Ascending aorta (tissue), 2 donors: ENCODE results near the gene PRDM5. TPM values are rescaled to one million over a fixed set of nuclear protein-coding genes. Genes with fewer than 3 reads are reported as not detected.

Experiments used
- DNase-seq, 2 donors: peaks; one replicate each; pipeline ENCODE4 v3.0.0-alpha.2; 2019; ENCODE audit warnings: low spot score in 2 of 2
- H3K27ac ChIP-seq, 2 donors: fragments of 200-600 bp; sonication (generic); one replicate each; pipeline ENCODE4 v1.5.1; 2016 to 2017; ENCODE audit warnings: mild to moderate bottlenecking in 1 of 2
- H3K27me3 ChIP-seq: fragments of 200-600 bp; sonication (generic); one replicate; pipeline ENCODE4 v1.5.1; 2017
- H3K36me3 ChIP-seq, 2 donors: fragments of 200-600 bp; sonication (generic); one replicate each; pipeline ENCODE4 v1.5.1; 2016
- H3K4me1 ChIP-seq, 2 donors: fragments of 200-600 bp; sonication (generic); one replicate each; pipeline ENCODE4 v1.5.1; 2016 to 2017; ENCODE audit warnings: mild to moderate bottlenecking in 1 of 2
- H3K4me3 ChIP-seq, 2 donors: fragments of 200-600 bp; sonication (generic); one replicate each; pipeline ENCODE4 v1.5.1; 2016 to 2017; ENCODE audit warnings: mild to moderate bottlenecking in 1 of 2
- H3K9me3 ChIP-seq, 2 donors: fragments of 200-600 bp; sonication (generic); one replicate each; pipeline ENCODE4 v1.5.1; 2016
- intact Hi-C: fragments of 100-400 bp; cut with DNase I; formaldehyde crosslinking; loops from one replicate; pipeline ENCODE4 v1.15.1; 2023
- total RNA-seq: library from RNA; depleted of rRNA; stranded (reverse); fragments of >200 nt; gene quantifications from one replicate; pipeline ENCODE4 v1.1.0, GENCODE V29; 2016
- TF ChIP-seq, protein P1 (sequence below), 3 experiments: fragments of 200-600 bp in 2 of 3; fragments of 450-650 bp in 1 of 3; sonication (generic) in 2 of 3; IDR thresholded peaks; one replicate each; pipeline ENCODE4 v1.5.1; 2016 to 2019; ENCODE audit warnings: antibody characterized with exemption in 3 of 3, mild to moderate bottlenecking in 1 of 3, moderate library complexity in 1 of 3

Gene PRDM5
- total RNA-seq, 1 donor from 2014 or later: 14.9 TPM

DNA sequence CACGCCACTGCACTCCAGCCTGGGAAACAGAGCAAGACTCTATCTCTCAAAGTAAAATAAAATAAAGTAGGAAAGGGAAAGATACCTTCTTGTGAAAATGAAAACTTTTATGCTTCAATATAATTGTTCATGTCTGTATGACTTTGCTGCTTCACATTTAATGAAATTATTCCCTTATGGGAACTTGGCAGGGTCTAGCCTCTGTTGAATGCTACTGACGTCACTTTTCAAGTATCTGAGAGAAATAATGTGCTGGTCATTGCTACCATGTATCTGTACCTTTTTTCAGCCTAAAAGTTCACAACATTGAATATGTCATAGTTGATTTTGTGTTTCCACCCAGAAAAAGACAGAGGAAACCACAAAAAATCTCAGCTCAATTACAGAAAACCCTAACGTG, 65.2 kb downstream of the PRDM5 start:
- no peak overlapping the region for H3K27ac ChIP-seq
- intact Hi-C loops: no loop called here
- TF ChIP-seq, protein P1, sequence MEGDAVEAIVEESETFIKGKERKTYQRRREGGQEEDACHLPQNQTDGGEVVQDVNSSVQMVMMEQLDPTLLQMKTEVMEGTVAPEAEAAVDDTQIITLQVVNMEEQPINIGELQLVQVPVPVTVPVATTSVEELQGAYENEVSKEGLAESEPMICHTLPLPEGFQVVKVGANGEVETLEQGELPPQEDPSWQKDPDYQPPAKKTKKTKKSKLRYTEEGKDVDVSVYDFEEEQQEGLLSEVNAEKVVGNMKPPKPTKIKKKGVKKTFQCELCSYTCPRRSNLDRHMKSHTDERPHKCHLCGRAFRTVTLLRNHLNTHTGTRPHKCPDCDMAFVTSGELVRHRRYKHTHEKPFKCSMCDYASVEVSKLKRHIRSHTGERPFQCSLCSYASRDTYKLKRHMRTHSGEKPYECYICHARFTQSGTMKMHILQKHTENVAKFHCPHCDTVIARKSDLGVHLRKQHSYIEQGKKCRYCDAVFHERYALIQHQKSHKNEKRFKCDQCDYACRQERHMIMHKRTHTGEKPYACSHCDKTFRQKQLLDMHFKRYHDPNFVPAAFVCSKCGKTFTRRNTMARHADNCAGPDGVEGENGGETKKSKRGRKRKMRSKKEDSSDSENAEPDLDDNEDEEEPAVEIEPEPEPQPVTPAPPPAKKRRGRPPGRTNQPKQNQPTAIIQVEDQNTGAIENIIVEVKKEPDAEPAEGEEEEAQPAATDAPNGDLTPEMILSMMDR (IDR thresholded peaks at IDR 0.05): no peak
- no peak for DNase-seq
- no peak overlapping the region for H3K4me3 ChIP-seq
- no peaks in the 10 kb centered on the region for H3K27me3 ChIP-seq
- H3K36me3 ChIP-seq: no peaks in the 10 kb centered on the region
- H3K4me1 ChIP-seq: no peaks in the 10 kb centered on the region
- H3K9me3 ChIP-seq: no peaks in the 10 kb centered on the region

- Histone ChIP-seq H3K4me3 (no peak overlapping the region), H3K27ac (no peak overlapping the region), H3K9me3 (no peaks in the 10 kb centered on the region), H3K4me1 (no peaks in the 10 kb centered on the region), H3K36me3 (no peaks in the 10 kb centered on the region), H3K27me3 (no peaks in the 10 kb centered on the region)
- TF ChIP-seq, protein P1 (IDR thresholded peaks at IDR 0.05): no peak
- intact Hi-C loops: no loop called here
- DNase-seq: no peak
These were observed 66.2 kb downstream of the PRDM5 start for GRCh38 chr4:120856294-120856693.

DNA sequence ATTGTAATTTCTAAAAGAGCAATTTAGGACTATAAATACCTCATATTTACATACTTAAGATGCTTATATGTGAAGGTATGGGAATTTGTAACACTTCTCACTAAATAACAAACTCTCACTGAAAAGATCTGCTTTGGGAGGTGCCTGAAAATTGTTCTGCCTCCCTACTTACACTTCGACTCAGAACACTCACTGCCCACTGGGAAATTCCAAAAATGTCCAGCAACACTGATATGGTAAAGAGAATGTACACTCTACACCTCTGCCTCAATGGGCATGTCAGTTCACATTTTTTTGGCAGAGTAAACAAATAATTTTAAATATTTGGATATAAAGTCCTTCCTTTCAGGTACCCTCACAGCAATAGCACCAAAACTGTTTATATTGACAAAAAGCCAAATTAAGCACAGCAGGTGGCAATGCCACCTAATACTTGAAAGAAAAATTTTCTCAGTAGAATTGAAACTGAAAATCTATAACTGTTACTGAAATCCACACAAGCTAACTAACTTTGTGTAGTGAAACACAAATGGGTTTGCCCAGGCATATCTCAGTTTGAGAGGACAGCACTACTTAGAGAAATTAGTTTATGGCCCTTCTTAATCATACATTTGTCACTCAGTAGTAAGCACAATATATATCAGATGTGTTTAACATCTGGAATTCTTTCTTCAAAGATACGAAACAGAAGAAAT, 67.1 kb downstream of the PRDM5 start:
- no peaks in the 10 kb centered on the region for H3K9me3 ChIP-seq
- no peaks in the 10 kb centered on the region for H3K27me3 ChIP-seq
- no peak overlapping the region for H3K4me3 ChIP-seq
- H3K36me3 ChIP-seq: no peaks in the 10 kb centered on the region
- intact Hi-C loops: no loop called here
- H3K27ac ChIP-seq: no peak overlapping the region
- TF ChIP-seq, protein P1 (IDR thresholded peaks at IDR 0.05): no peak
- DNase-seq: no peak
- no peaks in the 10 kb centered on the region for H3K4me1 ChIP-seq

GRCh38 chr4:120853161-120853935, 69.2 kb downstream of the PRDM5 start:
- no peak for DNase-seq
- intact Hi-C loops: no loop called here
- TF ChIP-seq, protein P1 (IDR thresholded peaks at IDR 0.05): no peak

DNA sequence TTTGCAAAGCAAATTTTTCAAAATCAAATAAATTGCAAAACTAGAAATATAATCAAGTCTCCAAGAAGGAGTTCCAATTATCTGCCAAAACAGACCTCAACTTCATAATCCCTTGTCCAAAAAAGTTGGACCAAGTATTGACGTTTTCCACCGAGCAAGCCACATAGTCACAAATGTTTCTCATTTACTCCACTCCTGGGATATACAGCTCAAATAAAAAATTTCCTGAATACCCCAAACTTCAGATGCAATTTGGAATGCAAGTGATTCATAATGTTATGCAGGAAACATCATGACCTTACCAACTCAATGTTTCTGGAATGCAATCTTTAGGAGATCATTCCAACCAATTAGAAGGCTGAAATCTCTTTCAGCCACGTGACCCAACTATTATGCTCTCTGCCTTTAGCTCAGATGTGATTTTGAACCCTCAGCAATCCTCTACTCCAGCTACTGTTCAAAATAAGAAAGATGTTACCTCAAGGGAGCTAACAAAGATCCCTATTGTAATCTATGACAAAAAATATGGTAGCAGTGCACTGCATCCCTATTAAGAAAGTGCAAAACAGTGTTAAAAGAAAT, 72.4 kb downstream of the PRDM5 start:
- DNase-seq: no peak
- Histone ChIP-seq H3K27ac (no peak overlapping the region), H3K9me3 (no peaks in the 10 kb centered on the region), H3K36me3 (no peaks in the 10 kb centered on the region), H3K4me1 (no peaks in the 10 kb centered on the region), H3K4me3 (no peak overlapping the region), H3K27me3 (no peaks in the 10 kb centered on the region)
- TF ChIP-seq, protein P1 (IDR thresholded peaks at IDR 0.05): no peak
- intact Hi-C loops: no loop called here

More at GRCh38 chr4:120853161-120853935, 69.2 kb downstream of the PRDM5 start:
- H3K4me1 ChIP-seq: no peaks in the 10 kb centered on the region
- H3K36me3 ChIP-seq: no peaks in the 10 kb centered on the region
- no peaks in the 10 kb centered on the region for H3K9me3 ChIP-seq
- no peaks in the 10 kb centered on the region for H3K27me3 ChIP-seq
- no peak overlapping the region for H3K27ac ChIP-seq
- no peak overlapping the region for H3K4me3 ChIP-seq
